Breast epithelium (tissue), 4 donors: ENCODE data around the gene MATN4. TPM values are rescaled to one million over a fixed set of nuclear protein-coding genes. Genes with fewer than 3 reads are reported as not detected.

Experiments used
- DNase-seq, 2 donors: peaks; one replicate each; pipeline ENCODE4 v3.0.0-alpha.2; 2019; ENCODE audit warnings: low spot score in 2 of 2
- H3K27ac ChIP-seq, 2 donors: fragments of 200-600 bp; sonication (generic) in 1 of 2; one replicate each; pipeline ENCODE4 v1.5.1; 2016 to 2019; ENCODE audit warnings: mild to moderate bottlenecking in 1 of 2
- H3K27me3 ChIP-seq, 2 donors: fragments of 200-600 bp; sonication (generic) in 1 of 2; one replicate each; pipeline versions ENCODE4 v1.5.1 to v1.6.0; 2017 to 2019; ENCODE audit warnings: control low read depth in 1 of 2, mild to moderate bottlenecking in 1 of 2
- H3K36me3 ChIP-seq: fragments of 200-600 bp; one replicate; pipeline ENCODE4 v1.5.1; 2019
- H3K4me1 ChIP-seq, 2 donors: fragments of 200-600 bp; sonication (generic); one replicate each; pipeline ENCODE4 v1.5.1; 2016 to 2019; ENCODE audit warnings: control low read depth in 1 of 2
- H3K4me3 ChIP-seq, 3 donors: fragments of 200-600 bp; sonication (generic); 1 replicate in 2 of 3; 2 replicates in 1 of 3; pipeline ENCODE4 v1.5.1; 2016 to 2019; ENCODE audit warnings: mild to moderate bottlenecking in 3 of 3, moderate library complexity in 2 of 3
- H3K9me3 ChIP-seq, 2 donors: fragments of 200-600 bp; sonication (generic) in 1 of 2; one replicate each; pipeline ENCODE4 v1.5.1; 2016 to 2019; ENCODE audit warnings: control low read depth in 1 of 2
- CTCF ChIP-seq, 3 donors: fragments of 450-650 bp; IDR thresholded peaks; one replicate each; pipeline ENCODE4 v1.5.1; 2016 to 2017; ENCODE audit warnings: antibody characterized with exemption in 3 of 3, mild to moderate bottlenecking in 3 of 3, moderate library complexity in 3 of 3
- POLR2A ChIP-seq: fragments of 450-650 bp; IDR thresholded peaks from one replicate; pipeline ENCODE4 v1.6.1; 2016; ENCODE audit warnings: antibody characterized with exemption, mild to moderate bottlenecking, moderate library complexity
- POLR2AphosphoS5 ChIP-seq, 3 donors: sonication (generic); formaldehyde crosslinking; IDR thresholded peaks; one replicate each; pipeline ENCODE4 v1.6.1; 2017; ENCODE audit warnings: antibody characterized with exemption in 3 of 3
- intact Hi-C: fragments of 100-400 bp; cut with DNase I; formaldehyde crosslinking; loops from one replicate; pipeline ENCODE4 v1.15.1; 2023; ENCODE audit warnings: low total_unique reads
- total RNA-seq, 3 donors: library from RNA; depleted of rRNA; stranded (reverse); fragments of >200 nt; gene quantifications; one replicate each; pipeline ENCODE4 v1.1.0, GENCODE V29; 2016

MATN4 gene
- total RNA-seq, 3 donors from 2014 or later = 0.33 to 1.6 TPM; not detected in 1

- TF ChIP-seq POLR2A (no peak), POLR2AphosphoS5 (IDR thresholded peaks at IDR 0.05) (no peak), CTCF (IDR thresholded peaks at IDR 0.05) (no peak)
- no peak overlapping the region for H3K4me3 ChIP-seq
- no peaks in the 10 kb centered on the region for H3K4me1 ChIP-seq
- intact Hi-C loops = no loop called here
- peaks cover 0 to 5% of the 10 kb centered on the region in 2 donors for H3K27me3 ChIP-seq
- no peaks in the 10 kb centered on the region for H3K36me3 ChIP-seq
- DNase-seq = no peak
- no peaks in the 10 kb centered on the region for H3K9me3 ChIP-seq
- no peak overlapping the region for H3K27ac ChIP-seq
Measured at GRCh38 chr20:45246109-45246508, 62.0 kb downstream of the MATN4 start.

Other genes starting within 250 kb of the MATN4 start
- under 1 TPM in 1 of 3 donors, not detected in 2; 0.44 TPM for gene KCNS1, start 207.2 kb downstream of the MATN4 start, total RNA-seq
- not detected for gene WFDC5, start 193.1 kb downstream of the MATN4 start, total RNA-seq
- not detected for gene WFDC12, start 183.8 kb downstream of the MATN4 start, total RNA-seq
- 1 to 10 TPM in 1 of 3 donors, under 1 TPM in 1, not detected in 1; 0.88 to 5.9 TPM for gene PI3, start 133.4 kb downstream of the MATN4 start, total RNA-seq
- 1 to 10 TPM in 1 of 3 donors, not detected in 2; 1.8 TPM for gene SEMG1, start 101.3 kb downstream of the MATN4 start, total RNA-seq
- gene SEMG2, start 86.9 kb downstream of the MATN4 start, total RNA-seq = under 1 TPM in 1 of 3 donors, not detected in 2; 0.16 TPM
- 100 to 1,000 TPM in 2 of 3 donors, 10 to 100 TPM in 1; 30.6 to 310 (median 248) TPM for gene SLPI, start 53.7 kb downstream of the MATN4 start, total RNA-seq
- gene RBPJL, start 1.5 kb downstream of the MATN4 start, total RNA-seq = not detected
- 100 to 1,000 TPM in 2 of 3 donors, 10 to 100 TPM in 1; 29.4 to 337 (median 121) TPM for gene SDC4, start 40.1 kb upstream of the MATN4 start, total RNA-seq
- gene SYS1, start 54.9 kb upstream of the MATN4 start, total RNA-seq = 10 to 100 TPM; 30.8 to 56.3 (median 47.3) TPM
- gene TP53TG5, start 70.0 kb upstream of the MATN4 start, total RNA-seq = 1 to 10 TPM in 1 of 3 donors, not detected in 2; 1.3 TPM
- gene DBNDD2, start 100.0 kb upstream of the MATN4 start, total RNA-seq = 10 to 100 TPM; 32.2 to 49.2 (median 44.5) TPM
- 100 to 1,000 TPM in 1 of 3 donors, 10 to 100 TPM in 2; 74.1 to 103 (median 76.7) TPM for gene PIGT, start 107.8 kb upstream of the MATN4 start, total RNA-seq
- gene WFDC2, start 161.5 kb upstream of the MATN4 start, total RNA-seq = 100 to 1,000 TPM in 1 of 3 donors, 10 to 100 TPM in 1, not detected in 1; 43.9 to 106 TPM
- gene SPINT3, start 207.3 kb upstream of the MATN4 start, total RNA-seq = not detected
- not detected for gene WFDC6, start 231.2 kb upstream of the MATN4 start, total RNA-seq
- gene EPPIN, start 239.1 kb upstream of the MATN4 start, total RNA-seq = not detected